Neuronal stem cell (in vitro differentiated cells): ENCODE data around the gene ADAP2.
A peak's percentile ranks its signal among the peaks of the same experiment; 100 is the strongest.
"Not testable (repeated sequence)": the region's sequence is repeated elsewhere in the genome, so short reads cannot be mapped to it uniquely, and the experiment has no call there.

ENCODE experiments used
- DNase-seq: peaks from one replicate; pipeline ENCODE4 v3.0.0-alpha.2; 2013; ENCODE audit warnings: low spot score
- H2AFZ ChIP-seq: one replicate; pipeline ENCODE4 v1.6.1; 2013; ENCODE audit warnings: mild to moderate bottlenecking, low read length, inconsistent platforms
- H2AK5ac ChIP-seq: 2 replicates; pipeline ENCODE4 v1.6.1; 2013; ENCODE audit warnings: low read depth, mild to moderate bottlenecking, inconsistent platforms, low read length, moderate library complexity, mixed read lengths
- H2BK120ac ChIP-seq: 2 replicates; pipeline ENCODE4 v1.6.1; 2013; ENCODE audit warnings: low read depth, mild to moderate bottlenecking, inconsistent platforms, low read length, moderate library complexity, mixed read lengths
- H2BK12ac ChIP-seq: one replicate; pipeline ENCODE4 v1.6.1; 2013; ENCODE audit warnings: low read length, inconsistent platforms
- H2BK15ac ChIP-seq: 2 replicates; pipeline ENCODE4 v1.6.1; 2013; ENCODE audit warnings: mild to moderate bottlenecking, low read length, inconsistent platforms, mixed read lengths
- H2BK5ac ChIP-seq: one replicate; pipeline ENCODE4 v1.6.1; 2013; ENCODE audit warnings: inconsistent platforms, mild to moderate bottlenecking, low read length, moderate library complexity
- H3K14ac ChIP-seq: one replicate; pipeline ENCODE4 v1.6.1; 2013; ENCODE audit warnings: low read length, inconsistent platforms
- H3K18ac ChIP-seq: 2 replicates; pipeline ENCODE4 v1.6.1; 2013; ENCODE audit warnings: low read length, inconsistent platforms
- H3K23ac ChIP-seq: 2 replicates; pipeline ENCODE4 v1.6.1; 2013; ENCODE audit warnings: low read depth, mild to moderate bottlenecking, mixed read lengths, low read length, inconsistent platforms; ENCODE audit not compliant: poor library complexity
- H3K27ac ChIP-seq: replicated peaks from 3 replicates; pipeline ENCODE4 v1.5.1; 2013; ENCODE audit warnings: low read length, inconsistent platforms
- H3K27me3 ChIP-seq, 3 experiments: 2 replicates each; pipeline ENCODE4 v1.6.1; 2013; ENCODE audit warnings: low read length in 3 of 3, mild to moderate bottlenecking in 2 of 3, inconsistent platforms in 1 of 3, low read depth in 1 of 3, mixed read lengths in 1 of 3, moderate library complexity in 1 of 3; ENCODE audit not compliant: control insufficient read depth in 3 of 3, insufficient read depth in 3 of 3
- H3K36me3 ChIP-seq, 2 donors: replicated peaks in 1 of 2; 2 replicates each; pipeline ENCODE4 v1.6.1; 2013; ENCODE audit warnings: low read length in 2 of 2; ENCODE audit not compliant: control insufficient read depth in 2 of 2, insufficient read depth in 2 of 2
- H3K4ac ChIP-seq: 2 replicates; pipeline ENCODE4 v1.6.1; 2013; ENCODE audit warnings: inconsistent platforms, mild to moderate bottlenecking, low read length, moderate library complexity
- H3K4me1 ChIP-seq, 2 donors: 1 replicate in 1 of 2; 2 replicates in 1 of 2; pipeline ENCODE4 v1.6.1; 2013; ENCODE audit warnings: low read length in 2 of 2, low read depth in 1 of 2; ENCODE audit not compliant: control insufficient read depth in 2 of 2, insufficient read depth in 1 of 2
- H3K4me2 ChIP-seq: one replicate; pipeline ENCODE4 v1.6.1; 2013; ENCODE audit warnings: mild to moderate bottlenecking, low read length, inconsistent platforms; ENCODE audit not compliant: insufficient read depth, poor library complexity, severe bottlenecking
- H3K4me3 ChIP-seq, 2 donors: 2 replicates each; pipeline ENCODE4 v1.5.1; 2013; ENCODE audit warnings: low read length in 2 of 2, mild to moderate bottlenecking in 2 of 2, inconsistent platforms in 1 of 2, moderate library complexity in 1 of 2
- H3K79me1 ChIP-seq: one replicate; pipeline ENCODE4 v1.6.1; 2013; ENCODE audit warnings: low read depth, mild to moderate bottlenecking, inconsistent platforms, low read length, moderate library complexity
- H3K9ac ChIP-seq: one replicate; pipeline ENCODE4 v1.6.1; 2013; ENCODE audit warnings: mild to moderate bottlenecking, low read depth, low read length, inconsistent platforms; ENCODE audit not compliant: poor library complexity
- H3K9me3 ChIP-seq, 2 donors: replicated peaks in 1 of 2; 2 replicates each; pipeline versions ENCODE3 to v1.6.1; 2013; ENCODE audit warnings: low read length in 2 of 2, mild to moderate bottlenecking in 2 of 2, inconsistent platforms in 1 of 2, low read depth in 1 of 2, mixed read lengths in 1 of 2, moderate library complexity in 1 of 2; ENCODE audit not compliant: control insufficient read depth in 2 of 2, insufficient read depth in 1 of 2
- H4K8ac ChIP-seq: one replicate; pipeline ENCODE4 v1.6.1; 2013; ENCODE audit warnings: low read depth, mild to moderate bottlenecking, inconsistent platforms, low read length, moderate library complexity
- H4K91ac ChIP-seq: one replicate; pipeline ENCODE4 v1.6.1; 2013; ENCODE audit warnings: low read length, low read depth, mild to moderate bottlenecking, inconsistent platforms; ENCODE audit not compliant: poor library complexity
- WGBS, 2 donors: extraction: QIAGEN DNeasy Blood & Tissue Kit; methylation state at CpG; one replicate each; pipeline ENCODE4 v1.1.7; 2013; ENCODE audit warnings: missing lambda C conversion rate in 2 of 2, mixed read lengths in 1 of 2; ENCODE audit not compliant: insufficient read length in 2 of 2, insufficient replicate concordance in 1 of 2; ENCODE audit errors: extremely low coverage in 2 of 2; 5-methylcytosine and 5-hydroxymethylcytosine counted together

Gene ADAP2

GRCh38 chr17:30975042-30975820 is 53.5 kb downstream of the ADAP2 start:
- no CpG with 5 or more reads among the region's 8 CpGs for WGBS, 2 donors
- DNase-seq = no peak
- H4K8ac ChIP-seq = no peak overlapping the region

GRCh38 chr17:30979919-30980318 is 58.2 kb downstream of the ADAP2 start:
- no CpG with 5 or more reads among the region's 33 CpGs for WGBS, 2 donors
- DNase-seq = not testable (repeated sequence)

More at GRCh38 chr17:30975042-30975820, 53.5 kb downstream of the ADAP2 start:
- Histone ChIP-seq H3K79me1 (peaks cover 2% of the 10 kb centered on the region), H3K4ac (no peak overlapping the region), H3K27ac (no peak overlapping the region), H3K27me3 (peaks cover 0 to 14% (median 0%) of the 10 kb centered on the region in 3 experiments), H3K4me1 (no peaks in the 10 kb centered on the region), H2BK5ac (no peak overlapping the region), H2BK120ac (no peak overlapping the region), H3K36me3 (peaks cover 0 to 2% of the 10 kb centered on the region in 2 donors), H3K18ac (no peak overlapping the region), H3K9me3 (peaks cover 0 to 11% of the 10 kb centered on the region in 2 donors), H2AFZ (no peak overlapping the region), H3K9ac (peak overlapping the region; percentile 44), H2BK12ac (peak overlapping the region; percentile 30), H4K91ac (no peak overlapping the region), H2AK5ac (no peak overlapping the region), H3K14ac (no peak overlapping the region), H3K23ac (peak overlapping the region; percentile 55), H3K4me2 (no peak overlapping the region), H3K4me3 (no peak overlapping the region), H2BK15ac (no peak overlapping the region)

GRCh38 chr17:30981531-30982519 is 60.1 kb downstream of the ADAP2 start:
- H3K79me1 ChIP-seq = no peaks in the 10 kb centered on the region
- no peak overlapping the region for H3K4ac ChIP-seq
- no peaks in the 10 kb centered on the region for H3K36me3 ChIP-seq
- H3K4me1 ChIP-seq = no peaks in the 10 kb centered on the region
- peaks cover 0 to 3% of the 10 kb centered on the region in 2 donors for H3K9me3 ChIP-seq
- no peak overlapping the region for H3K9ac ChIP-seq
- H2BK120ac ChIP-seq = no peak overlapping the region
- H3K4me3 ChIP-seq = no peak overlapping the region
- H2BK15ac ChIP-seq = no peak overlapping the region
- H2BK5ac ChIP-seq = no peak overlapping the region
- H3K4me2 ChIP-seq = no peak overlapping the region
- no peak overlapping the region for H2BK12ac ChIP-seq
- H2AFZ ChIP-seq = no peak overlapping the region
- H3K18ac ChIP-seq = no peak overlapping the region
- no peak overlapping the region for H3K27ac ChIP-seq
- no peak overlapping the region for H2AK5ac ChIP-seq
- H4K8ac ChIP-seq = no peak overlapping the region
- WGBS, 2 donors = no CpG with 5 or more reads among the region's 8 CpGs
- no peak overlapping the region for H4K91ac ChIP-seq
- no peak overlapping the region for H3K14ac ChIP-seq
- peaks cover 0 to 4% (median 0%) of the 10 kb centered on the region in 3 experiments for H3K27me3 ChIP-seq
- DNase-seq = no peak
- no peak overlapping the region for H3K23ac ChIP-seq

More at GRCh38 chr17:30979919-30980318, 58.2 kb downstream of the ADAP2 start:
- H4K91ac ChIP-seq, H2BK5ac ChIP-seq, H3K9me3 ChIP-seq, H3K4ac ChIP-seq, H2AFZ ChIP-seq, H3K36me3 ChIP-seq, H3K4me2 ChIP-seq, H3K23ac ChIP-seq, H3K14ac ChIP-seq, H4K8ac ChIP-seq, H3K27ac ChIP-seq, H2BK120ac ChIP-seq, H3K27me3 ChIP-seq, H3K4me1 ChIP-seq, H3K4me3 ChIP-seq, H3K9ac ChIP-seq, H2BK15ac ChIP-seq, H3K79me1 ChIP-seq, H3K18ac ChIP-seq, H2AK5ac ChIP-seq, H2BK12ac ChIP-seq: not testable (repeated sequence)

GRCh38 chr17:30982855-30983254 is 61.1 kb downstream of the ADAP2 start:
- WGBS, 2 donors = no CpG with 5 or more reads among the region's 1 CpG
- H3K4me2 ChIP-seq = no peak overlapping the region

More at GRCh38 chr17:30982855-30983254, 61.1 kb downstream of the ADAP2 start:
- H3K36me3 ChIP-seq = no peaks in the 10 kb centered on the region
- H3K23ac ChIP-seq = no peak overlapping the region
- H3K79me1 ChIP-seq = no peaks in the 10 kb centered on the region
- no peak overlapping the region for H2BK5ac ChIP-seq
- H3K27me3 ChIP-seq = peaks cover 0 to 4% (median 0%) of the 10 kb centered on the region in 3 experiments
- no peak overlapping the region for H2BK120ac ChIP-seq
- no peak overlapping the region for H3K27ac ChIP-seq
- H3K4me1 ChIP-seq = no peaks in the 10 kb centered on the region
- no peak overlapping the region for H2AFZ ChIP-seq
- DNase-seq = no peak
- no peak overlapping the region for H3K14ac ChIP-seq
- H4K91ac ChIP-seq = no peak overlapping the region
- H4K8ac ChIP-seq = no peak overlapping the region
- peaks cover 0 to 3% of the 10 kb centered on the region in 2 donors for H3K9me3 ChIP-seq
- no peak overlapping the region for H3K9ac ChIP-seq
- H3K4me3 ChIP-seq = no peak overlapping the region
- H3K18ac ChIP-seq = no peak overlapping the region
- no peak overlapping the region for H2BK12ac ChIP-seq
- H2BK15ac ChIP-seq = no peak overlapping the region
- no peak overlapping the region for H3K4ac ChIP-seq
- no peak overlapping the region for H2AK5ac ChIP-seq
